ENCODE results near the gene DSN1. TPM values are rescaled to one million over a fixed set of nuclear protein-coding genes. Genes with fewer than 3 reads are reported as not detected.

Gene DSN1
- total and polyA plus RNA-seq, 9 of the 15 experiments (the other 6 are each of a cell fraction or from before 2014, with no cell fraction given) = 23.3 to 45.3 (median 31.1) TPM

DNA sequence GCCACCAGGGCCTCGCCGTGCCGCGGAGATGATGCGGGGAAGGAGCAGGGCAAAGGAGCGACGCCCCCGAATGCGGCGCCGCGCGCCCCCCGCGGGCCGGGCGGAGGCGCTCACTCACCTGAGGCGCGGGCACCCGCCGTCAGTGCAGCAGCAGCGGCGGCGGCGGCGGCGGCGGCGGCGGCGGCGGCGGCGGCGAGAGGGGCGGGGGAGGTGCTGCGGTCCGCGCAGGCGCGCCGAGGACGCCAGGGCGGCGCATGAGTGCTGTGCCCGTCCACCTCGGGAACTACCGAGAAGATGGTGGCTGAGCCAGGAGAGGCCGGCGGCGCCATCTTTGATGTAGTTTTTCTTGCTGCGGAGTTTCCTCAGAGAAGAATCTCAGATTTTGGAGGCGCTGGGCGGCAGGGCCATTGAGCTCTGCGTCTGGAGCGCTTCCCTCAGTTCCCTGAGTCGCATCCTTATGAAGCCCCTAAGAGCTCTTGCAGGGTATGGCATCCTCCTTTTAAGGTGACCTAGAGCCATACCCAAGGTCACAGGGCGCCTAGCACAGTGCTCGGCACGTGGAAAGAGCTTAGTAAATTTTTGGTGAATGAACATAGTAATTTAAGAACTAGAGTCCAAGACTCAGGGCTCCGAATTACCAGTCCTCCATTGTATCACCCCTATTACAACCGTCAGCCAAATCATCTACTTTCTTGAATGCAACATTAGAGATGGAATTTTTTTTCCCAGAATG lies 27.5 kb downstream of the DSN1 start, which contains the start of gene NDRG3 (continued):
- TF ChIP-seq, protein P1, sequence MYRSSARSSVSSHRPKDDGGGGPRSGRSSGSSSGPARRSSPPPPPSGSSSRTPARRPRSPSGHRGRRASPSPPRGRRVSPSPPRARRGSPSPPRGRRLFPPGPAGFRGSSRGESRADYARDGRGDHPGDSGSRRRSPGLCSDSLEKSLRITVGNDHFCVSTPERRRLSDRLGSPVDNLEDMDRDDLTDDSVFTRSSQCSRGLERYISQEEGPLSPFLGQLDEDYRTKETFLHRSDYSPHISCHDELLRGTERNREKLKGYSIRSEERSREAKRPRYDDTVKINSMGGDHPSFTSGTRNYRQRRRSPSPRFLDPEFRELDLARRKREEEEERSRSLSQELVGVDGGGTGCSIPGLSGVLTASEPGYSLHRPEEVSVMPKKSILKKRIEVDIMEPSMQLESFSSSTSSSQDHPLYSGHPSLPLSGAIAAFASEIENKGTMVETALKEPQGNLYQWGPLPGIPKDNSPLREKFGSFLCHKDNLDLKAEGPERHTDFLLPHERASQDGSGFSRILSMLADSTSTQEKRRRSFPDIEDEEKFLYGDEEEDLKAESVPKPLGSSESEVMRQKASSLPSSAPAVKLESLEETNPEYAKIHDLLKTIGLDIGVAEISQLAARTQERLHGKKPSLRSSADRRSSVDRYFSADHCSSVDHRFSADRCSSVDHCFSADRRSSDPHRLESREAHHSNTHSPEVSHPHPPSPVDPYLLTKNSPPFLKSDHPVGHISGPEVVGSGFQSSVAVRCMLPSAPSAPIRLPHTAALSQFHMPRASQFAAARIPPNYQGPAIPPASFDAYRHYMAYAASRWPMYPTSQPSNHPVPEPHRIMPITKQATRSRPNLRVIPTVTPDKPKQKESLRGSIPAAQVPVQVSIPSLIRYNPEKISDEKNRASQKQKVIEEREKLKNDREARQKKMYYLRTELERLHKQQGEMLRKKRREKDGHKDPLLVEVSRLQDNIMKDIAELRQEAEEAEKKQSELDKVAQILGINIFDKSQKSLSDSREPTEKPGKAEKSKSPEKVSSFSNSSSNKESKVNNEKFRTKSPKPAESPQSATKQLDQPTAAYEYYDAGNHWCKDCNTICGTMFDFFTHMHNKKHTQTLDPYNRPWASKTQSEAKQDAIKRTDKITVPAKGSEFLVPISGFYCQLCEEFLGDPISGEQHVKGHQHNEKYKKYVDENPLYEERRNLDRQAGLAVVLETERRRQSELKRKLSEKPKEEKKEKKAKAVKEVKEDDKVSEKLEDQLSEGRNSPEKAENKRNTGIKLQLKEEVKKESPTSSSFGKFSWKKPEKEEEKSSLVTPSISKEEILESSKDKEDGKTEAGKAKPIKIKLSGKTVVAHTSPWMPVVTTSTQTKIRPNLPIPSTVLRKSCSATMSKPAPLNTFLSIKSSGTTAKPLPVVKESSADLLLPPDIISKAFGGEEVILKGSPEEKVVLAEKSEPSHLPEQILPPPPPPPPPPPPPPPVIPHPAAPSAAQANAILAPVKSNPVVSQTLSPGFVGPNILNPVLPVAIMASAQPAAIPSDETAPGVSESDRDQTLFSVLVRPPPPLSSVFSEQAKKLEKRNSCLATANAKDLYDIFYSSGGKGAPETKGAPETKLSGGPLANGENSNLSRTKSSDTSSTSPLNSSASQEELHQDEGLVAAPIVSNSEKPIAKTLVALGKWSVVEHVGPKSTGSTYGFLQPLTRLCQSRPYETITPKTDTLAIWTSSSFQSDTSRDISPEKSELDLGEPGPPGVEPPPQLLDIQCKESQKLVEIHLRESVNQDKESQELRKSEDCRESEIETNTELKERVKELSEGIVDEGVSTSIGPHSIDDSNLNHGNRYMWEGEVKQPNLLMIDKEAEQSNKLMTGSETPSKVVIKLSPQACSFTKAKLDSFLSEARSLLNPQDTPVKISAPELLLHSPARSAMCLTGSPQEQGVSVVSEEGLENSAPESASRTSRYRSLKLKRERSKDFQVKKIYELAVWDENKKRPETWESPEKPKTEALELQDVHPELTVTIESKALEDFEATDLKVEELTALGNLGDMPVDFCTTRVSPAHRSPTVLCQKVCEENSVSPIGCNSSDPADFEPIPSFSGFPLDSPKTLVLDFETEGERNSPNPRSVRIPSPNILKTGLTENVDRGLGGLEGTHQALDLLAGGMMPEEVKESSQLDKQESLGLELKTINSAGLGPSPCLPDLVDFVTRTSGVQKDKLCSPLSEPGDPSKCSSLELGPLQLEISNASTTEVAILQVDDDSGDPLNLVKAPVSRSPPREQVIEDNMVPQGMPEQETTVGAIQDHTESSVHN (IDR thresholded peaks at IDR 0.05; ENCODE audit: borderline replicate concordance in 1 of 2, low read depth in 1 of 2) = no peak
- TF ChIP-seq, protein P2, sequence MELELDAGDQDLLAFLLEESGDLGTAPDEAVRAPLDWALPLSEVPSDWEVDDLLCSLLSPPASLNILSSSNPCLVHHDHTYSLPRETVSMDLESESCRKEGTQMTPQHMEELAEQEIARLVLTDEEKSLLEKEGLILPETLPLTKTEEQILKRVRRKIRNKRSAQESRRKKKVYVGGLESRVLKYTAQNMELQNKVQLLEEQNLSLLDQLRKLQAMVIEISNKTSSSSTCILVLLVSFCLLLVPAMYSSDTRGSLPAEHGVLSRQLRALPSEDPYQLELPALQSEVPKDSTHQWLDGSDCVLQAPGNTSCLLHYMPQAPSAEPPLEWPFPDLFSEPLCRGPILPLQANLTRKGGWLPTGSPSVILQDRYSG (tag; conservative IDR thresholded peaks at IDR 0.05; ENCODE audit: low read depth) = no peak
- TF ChIP-seq ZNF3 (CRISPR knock-in tag; IDR thresholded peaks at IDR 0.05) = no peak
- TF ChIP-seq, protein P3, sequence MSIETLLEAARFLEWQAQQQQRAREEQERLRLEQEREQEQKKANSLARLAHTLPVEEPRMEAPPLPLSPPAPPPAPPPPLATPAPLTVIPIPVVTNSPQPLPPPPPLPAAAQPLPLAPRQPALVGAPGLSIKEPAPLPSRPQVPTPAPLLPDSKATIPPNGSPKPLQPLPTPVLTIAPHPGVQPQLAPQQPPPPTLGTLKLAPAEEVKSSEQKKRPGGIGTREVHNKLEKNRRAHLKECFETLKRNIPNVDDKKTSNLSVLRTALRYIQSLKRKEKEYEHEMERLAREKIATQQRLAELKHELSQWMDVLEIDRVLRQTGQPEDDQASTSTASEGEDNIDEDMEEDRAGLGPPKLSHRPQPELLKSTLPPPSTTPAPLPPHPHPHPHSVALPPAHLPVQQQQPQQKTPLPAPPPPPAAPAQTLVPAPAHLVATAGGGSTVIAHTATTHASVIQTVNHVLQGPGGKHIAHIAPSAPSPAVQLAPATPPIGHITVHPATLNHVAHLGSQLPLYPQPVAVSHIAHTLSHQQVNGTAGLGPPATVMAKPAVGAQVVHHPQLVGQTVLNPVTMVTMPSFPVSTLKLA (conservative IDR thresholded peaks at IDR 0.05) = no peak; a peak in 1 of 4 replicates
- no peak for TF ChIP-seq MTF1 (CRISPR knock-in tag; IDR thresholded peaks at IDR 0.05; ENCODE audit: borderline replicate concordance)
- TF ChIP-seq NCOA2 (IDR thresholded peaks at IDR 0.05; ENCODE audit: partially characterized antibody in 2 of 2) = no peak
- TF ChIP-seq, protein P4, sequence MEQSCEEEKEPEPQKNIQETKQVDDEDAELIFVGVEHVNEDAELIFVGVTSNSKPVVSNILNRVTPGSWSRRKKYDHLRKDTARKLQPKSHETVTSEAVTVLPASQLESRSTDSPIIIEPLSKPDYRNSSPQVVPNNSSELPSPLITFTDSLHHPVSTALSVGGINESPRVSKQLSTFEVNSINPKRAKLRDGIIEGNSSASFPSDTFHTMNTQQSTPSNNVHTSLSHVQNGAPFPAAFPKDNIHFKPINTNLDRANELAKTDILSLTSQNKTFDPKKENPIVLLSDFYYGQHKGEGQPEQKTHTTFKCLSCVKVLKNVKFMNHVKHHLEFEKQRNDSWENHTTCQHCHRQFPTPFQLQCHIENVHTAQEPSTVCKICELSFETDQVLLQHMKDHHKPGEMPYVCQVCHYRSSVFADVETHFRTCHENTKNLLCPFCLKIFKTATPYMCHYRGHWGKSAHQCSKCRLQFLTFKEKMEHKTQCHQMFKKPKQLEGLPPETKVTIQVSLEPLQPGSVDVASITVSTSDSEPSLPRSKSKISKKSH (CRISPR knock-in tag; IDR thresholded peaks at IDR 0.05) = no peak
- no peak for TF ChIP-seq ZNF133 (CRISPR knock-in tag; IDR thresholded peaks at IDR 0.05)
- no peak for TF ChIP-seq U2AF1 (optimal IDR thresholded peaks at IDR 0.05; ENCODE audit: low read depth, low read length)
- no peak for TF ChIP-seq MYNN (IDR thresholded peaks at IDR 0.05)
- TF ChIP-seq MYNN (CRISPR knock-in tag; IDR thresholded peaks at IDR 0.05) = no peak
- TF ChIP-seq POLR2AphosphoS2 (IDR thresholded peaks at IDR 0.05; ENCODE audit: low read length) = no peak
- TF ChIP-seq ZNF140 (CRISPR knock-in tag; IDR thresholded peaks at IDR 0.05) = no peak
- TF ChIP-seq ZNF589 (CRISPR knock-in tag; IDR thresholded peaks at IDR 0.05; ENCODE audit: low read depth) = no peak

Data from K562 (cell line).